ENCODE data around the gene PPP2R5C. TPM values are rescaled to one million over a fixed set of nuclear protein-coding genes. Genes with fewer than 3 reads are reported as not detected.
"Not testable (repeated sequence)": the region's sequence is repeated elsewhere in the genome, so short reads cannot be mapped to it uniquely, and the experiment has no call there.

The PPP2R5C gene
- total RNA-seq: 100 to 1,000 TPM; 143 to 171 (median 169) TPM

DNA sequence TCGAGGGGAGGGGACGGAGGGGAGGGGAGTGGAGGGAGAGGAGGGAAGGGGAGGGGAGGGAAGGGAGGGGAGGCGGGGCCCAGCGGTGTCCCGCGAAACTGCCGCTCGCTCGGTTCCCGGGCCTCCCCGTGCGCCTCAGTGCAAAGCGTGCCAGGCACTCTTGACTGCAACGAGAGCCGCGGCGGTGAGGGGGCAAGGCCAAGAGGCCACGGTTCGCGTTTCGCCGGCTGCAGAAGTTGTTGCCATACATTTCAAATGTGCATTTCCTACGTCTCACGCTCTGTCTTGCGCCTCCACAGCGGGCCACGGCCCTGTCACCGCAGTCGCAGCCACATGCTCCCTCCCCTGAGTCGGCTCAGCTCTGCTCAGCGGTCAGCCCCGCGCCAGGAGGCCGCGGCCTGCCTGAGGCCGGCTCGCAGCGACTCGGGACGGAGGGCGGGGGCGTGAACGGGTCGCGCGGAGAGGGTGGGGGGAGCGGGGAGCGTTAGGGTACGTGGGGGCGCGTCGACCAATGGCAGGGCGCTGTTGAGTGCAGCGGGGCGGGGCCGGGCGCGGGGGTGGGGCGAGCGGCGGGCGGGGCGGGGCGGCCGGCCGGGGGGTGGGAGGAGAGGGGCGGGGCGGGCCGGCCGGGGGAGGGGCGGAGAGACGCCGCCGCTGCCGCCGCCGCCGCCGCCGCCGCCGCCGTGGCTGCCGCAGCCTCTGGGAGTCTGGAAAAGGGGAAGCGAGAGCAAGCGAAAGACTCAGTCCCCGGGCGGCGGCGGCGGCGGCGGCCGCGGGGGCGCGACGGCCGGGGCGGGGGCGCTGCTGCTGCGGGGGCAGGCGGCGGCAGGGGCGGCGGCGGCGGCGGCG lies at the start of gene PPP2R5C:
TSS of gene PPP2R5C (plus strand) at position 678 of the 849 bp plus-strand sequence. CDS start 185 bp downstream, outside the sequence.
- intact Hi-C loops (cut with DNase I; ENCODE audit: low total_unique reads): loop anchor here (5.0 kb wide), 1 partner anchor 326 kb away; the partner anchor contains the start of gene HSP90AA1

DNA sequence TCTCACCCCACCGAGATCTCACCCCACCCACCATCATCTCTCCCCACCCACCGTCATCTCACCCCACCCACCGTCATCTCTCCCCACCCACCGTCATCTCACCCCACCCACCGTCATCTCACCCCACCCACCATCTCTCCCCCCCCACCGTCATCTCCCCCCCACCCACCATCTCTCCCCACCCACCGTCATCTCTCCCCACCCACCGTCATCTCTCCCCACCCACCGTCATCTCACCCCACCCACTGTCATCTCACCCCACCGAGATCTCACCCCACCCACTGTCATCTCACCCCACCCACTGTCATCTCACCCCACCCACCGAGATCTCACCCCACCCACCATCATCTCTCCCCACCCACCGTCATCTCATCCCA lies 49.7 kb upstream of the PPP2R5C start:
- H3K36me3 ChIP-seq; intact Hi-C loops (cut with DNase I; ENCODE audit: low total_unique reads); H3K4me3 ChIP-seq; H3K4me1 ChIP-seq; H3K9me3 ChIP-seq; H3K27ac ChIP-seq; DNase-seq; H3K27me3 ChIP-seq: not testable (repeated sequence)

More for the DNA sequence above, at the start of gene PPP2R5C:
- TF ChIP-seq, protein P1, sequence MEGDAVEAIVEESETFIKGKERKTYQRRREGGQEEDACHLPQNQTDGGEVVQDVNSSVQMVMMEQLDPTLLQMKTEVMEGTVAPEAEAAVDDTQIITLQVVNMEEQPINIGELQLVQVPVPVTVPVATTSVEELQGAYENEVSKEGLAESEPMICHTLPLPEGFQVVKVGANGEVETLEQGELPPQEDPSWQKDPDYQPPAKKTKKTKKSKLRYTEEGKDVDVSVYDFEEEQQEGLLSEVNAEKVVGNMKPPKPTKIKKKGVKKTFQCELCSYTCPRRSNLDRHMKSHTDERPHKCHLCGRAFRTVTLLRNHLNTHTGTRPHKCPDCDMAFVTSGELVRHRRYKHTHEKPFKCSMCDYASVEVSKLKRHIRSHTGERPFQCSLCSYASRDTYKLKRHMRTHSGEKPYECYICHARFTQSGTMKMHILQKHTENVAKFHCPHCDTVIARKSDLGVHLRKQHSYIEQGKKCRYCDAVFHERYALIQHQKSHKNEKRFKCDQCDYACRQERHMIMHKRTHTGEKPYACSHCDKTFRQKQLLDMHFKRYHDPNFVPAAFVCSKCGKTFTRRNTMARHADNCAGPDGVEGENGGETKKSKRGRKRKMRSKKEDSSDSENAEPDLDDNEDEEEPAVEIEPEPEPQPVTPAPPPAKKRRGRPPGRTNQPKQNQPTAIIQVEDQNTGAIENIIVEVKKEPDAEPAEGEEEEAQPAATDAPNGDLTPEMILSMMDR (IDR thresholded peaks at IDR 0.05): no peak
- peak; percentile 58 to 78 for TF ChIP-seq POLR2A (IDR thresholded peaks at IDR 0.05)
- H3K27ac ChIP-seq: peak within 1 kb of the TSS; percentile 87 to 93
- H3K27me3 ChIP-seq: no peaks in the 10 kb centered on the region
- H3K9me3 ChIP-seq: no peaks in the 10 kb centered on the region
- peak; percentile 89 to 94 for DNase-seq
- H3K36me3 ChIP-seq: no peaks in the 10 kb centered on the region
- H3K4me1 ChIP-seq: no peaks in the 10 kb centered on the region
- H3K4me3 ChIP-seq: peak within 1 kb of the TSS; percentile 81 to 98

DNA sequence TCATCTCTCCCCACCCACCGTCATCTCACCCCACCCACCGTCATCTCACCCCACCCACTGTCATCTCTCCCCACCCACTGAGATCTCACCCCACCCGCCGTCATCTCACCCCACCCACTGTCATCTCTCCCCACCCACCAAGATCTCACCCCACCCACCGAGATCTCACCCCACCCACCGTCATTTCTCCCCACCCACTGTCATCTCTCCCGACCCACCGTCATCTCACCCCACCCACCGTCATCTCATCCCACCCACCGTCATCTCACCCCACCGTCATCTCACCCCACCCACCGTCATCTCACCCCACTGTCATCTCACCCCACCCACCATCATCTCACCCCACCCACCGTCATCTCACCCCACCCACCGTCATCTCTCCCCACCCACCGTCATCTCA lies 49.2 kb upstream of the PPP2R5C start:
- H3K4me1 ChIP-seq; H3K4me3 ChIP-seq; intact Hi-C loops (cut with DNase I; ENCODE audit: low total_unique reads); H3K9me3 ChIP-seq; DNase-seq; H3K36me3 ChIP-seq; H3K27me3 ChIP-seq; H3K27ac ChIP-seq: not testable (repeated sequence)

DNA sequence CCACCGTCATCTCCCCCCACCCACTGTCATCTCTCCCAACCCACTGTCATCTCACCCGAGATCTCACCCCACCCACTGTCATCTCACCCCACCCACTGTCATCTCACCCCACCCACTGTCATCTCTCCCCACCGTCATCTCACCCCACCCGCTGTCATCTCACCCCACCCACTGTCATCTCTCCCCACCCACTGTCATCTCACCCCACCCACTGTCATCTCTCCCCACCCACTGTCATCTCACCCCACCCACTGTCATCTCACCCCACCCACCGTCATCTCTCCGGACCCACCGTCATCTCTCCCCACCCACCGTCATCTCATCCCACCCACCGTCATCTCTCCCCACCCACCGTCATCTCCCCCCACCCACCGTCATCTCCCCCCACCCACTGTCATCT lies 48.4 kb upstream of the PPP2R5C start:
- intact Hi-C loops (cut with DNase I; ENCODE audit: low total_unique reads); H3K27me3 ChIP-seq; DNase-seq; H3K36me3 ChIP-seq; H3K4me1 ChIP-seq; H3K4me3 ChIP-seq; H3K9me3 ChIP-seq; H3K27ac ChIP-seq: not testable (repeated sequence)

DNA sequence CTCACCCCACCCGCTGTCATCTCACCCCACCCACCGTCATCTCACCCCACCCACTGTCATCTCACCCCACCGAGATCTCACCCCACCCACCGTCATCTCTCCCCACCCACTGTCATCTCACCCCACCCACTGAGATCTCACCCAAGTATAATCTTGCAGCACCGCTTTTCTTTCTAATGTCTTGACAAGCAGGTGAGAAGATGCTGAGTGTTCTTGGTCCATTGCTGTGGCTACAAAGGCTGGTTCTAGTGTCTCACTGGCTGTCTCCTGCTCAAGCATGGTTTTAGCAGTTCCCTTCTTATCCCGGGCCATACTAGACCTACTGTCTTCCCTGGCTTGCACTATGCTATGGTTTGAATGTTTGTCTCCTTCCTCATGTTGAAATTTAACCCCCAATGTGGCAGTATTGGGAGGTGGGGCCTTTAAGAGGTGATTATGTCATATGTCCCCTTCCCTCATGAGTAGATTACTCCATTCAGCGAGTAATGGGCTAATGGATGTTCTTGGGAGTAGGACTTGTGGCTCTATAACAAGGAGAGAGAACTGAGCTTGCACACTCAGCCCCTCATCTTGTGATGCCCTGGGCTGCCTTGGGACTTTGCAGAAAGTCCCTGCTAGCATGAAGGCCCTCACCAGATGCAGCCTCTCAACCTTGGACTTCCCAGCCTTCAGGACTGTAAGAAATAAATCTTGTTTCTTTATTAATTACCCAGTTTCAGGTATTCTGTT lies 47.7 kb upstream of the PPP2R5C start:
- H3K36me3 ChIP-seq: no peaks in the 10 kb centered on the region
- no peak overlapping the region for H3K4me3 ChIP-seq
- TF ChIP-seq, protein P1 (IDR thresholded peaks at IDR 0.05): no peak
- no peak for TF ChIP-seq POLR2A (IDR thresholded peaks at IDR 0.05)
- H3K4me1 ChIP-seq: no peaks in the 10 kb centered on the region
- peak in 1 of 2 donors; percentile 7 for DNase-seq
- no peaks in the 10 kb centered on the region for H3K9me3 ChIP-seq
- no peak overlapping the region for H3K27ac ChIP-seq
- no peaks in the 10 kb centered on the region for H3K27me3 ChIP-seq
- intact Hi-C loops (cut with DNase I; ENCODE audit: low total_unique reads): no loop called here

DNA sequence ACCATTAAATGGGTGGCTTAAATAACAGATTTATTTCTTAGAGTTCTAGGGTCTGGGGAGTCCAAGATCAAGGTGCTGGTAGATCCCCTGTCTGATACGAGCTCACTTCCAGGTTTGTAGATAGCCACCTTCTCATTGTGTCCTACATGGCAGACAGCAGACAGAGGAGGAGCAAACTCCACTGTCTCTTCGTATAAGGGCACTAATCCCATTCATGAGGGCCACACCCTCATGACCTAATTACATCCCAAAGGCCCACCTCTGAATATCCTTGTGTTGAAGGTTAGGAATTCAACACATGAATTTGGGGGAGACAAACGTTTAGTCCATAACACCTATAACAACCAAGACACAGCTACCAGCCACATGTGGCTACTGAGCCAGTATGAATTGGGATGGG lies 47.1 kb upstream of the PPP2R5C start:
- TF ChIP-seq, protein P1 (IDR thresholded peaks at IDR 0.05): no peak
- TF ChIP-seq POLR2A (IDR thresholded peaks at IDR 0.05): no peak
- DNase-seq: no peak
- no peaks in the 10 kb centered on the region for H3K27me3 ChIP-seq
- intact Hi-C loops (cut with DNase I; ENCODE audit: low total_unique reads): no loop called here
- no peaks in the 10 kb centered on the region for H3K9me3 ChIP-seq
- H3K4me3 ChIP-seq: no peak overlapping the region
- H3K27ac ChIP-seq: no peak overlapping the region
- H3K4me1 ChIP-seq: no peaks in the 10 kb centered on the region
- H3K36me3 ChIP-seq: no peaks in the 10 kb centered on the region

All from uterus (tissue), 4 donors.